Measurements from ENCODE around the gene PPARG. TPM values are rescaled to one million over a fixed set of nuclear protein-coding genes. Genes with fewer than 3 reads are reported as not detected.
A peak's percentile ranks its signal among the peaks of the same experiment; 100 is the strongest.

Gene PPARG
- total and polyA plus RNA-seq, 2 of the 13 experiments (the other 11 are each of a cell fraction or from before 2014, with no cell fraction given): 13.9 to 58.3 TPM

DNA sequence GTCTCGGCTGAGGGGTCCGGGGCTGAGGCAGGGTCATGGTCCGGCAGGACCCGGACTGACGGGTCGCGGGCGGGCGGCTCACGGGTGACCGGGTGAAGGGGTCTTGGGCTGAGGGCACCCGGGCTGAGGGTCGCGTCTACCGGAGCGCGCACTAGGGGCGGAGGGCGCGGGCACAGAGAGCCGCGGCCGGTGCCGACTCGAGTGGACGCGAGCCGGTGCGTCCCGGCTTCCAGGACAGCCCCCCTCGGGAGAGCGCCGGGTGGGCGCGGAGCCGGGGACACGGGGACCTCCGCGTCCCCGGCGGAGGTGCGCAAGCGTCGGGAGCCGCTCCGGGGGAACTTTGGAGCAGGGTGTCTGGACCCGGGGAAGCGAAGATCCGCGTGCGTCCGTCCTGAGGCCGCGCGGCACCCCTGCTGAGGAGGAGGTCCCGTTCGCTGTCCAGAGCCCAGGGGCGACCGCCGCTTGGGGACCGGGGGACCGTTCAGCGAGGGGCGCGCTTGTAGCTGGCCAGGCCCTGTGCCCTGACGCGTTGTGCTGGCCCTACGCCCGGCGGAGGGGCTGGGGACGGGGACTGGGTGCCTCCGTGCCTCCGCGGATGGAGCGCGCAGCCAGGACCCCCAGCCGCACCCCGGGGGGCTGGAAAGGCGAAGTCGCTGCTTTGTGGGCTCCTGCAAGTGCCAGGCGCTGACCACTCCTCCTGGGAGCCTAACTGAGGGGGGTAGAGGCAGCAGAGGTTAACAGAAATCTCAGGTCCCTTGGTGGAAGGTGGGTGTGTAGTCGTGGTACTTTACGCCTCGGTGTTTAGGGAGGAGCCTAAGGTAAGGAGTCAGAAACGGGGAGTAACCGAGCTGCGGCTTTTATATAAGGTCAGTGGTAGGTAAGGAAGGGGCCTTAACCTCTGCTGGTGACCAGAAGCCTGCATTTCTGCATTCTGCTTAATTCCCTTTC, at the start of gene PPARG (continued):
- TF ChIP-seq ZNF550 (CRISPR knock-in tag; IDR thresholded peaks at IDR 0.05; ENCODE audit: borderline replicate concordance) (0 out of 2 replicates have a peak, but pooled peaks have one; percentile 15), HNRNPK (IDR thresholded peaks at IDR 0.05; ENCODE audit: low read depth, low read length, poor library complexity, severe bottlenecking) (peak; percentile 64), THAP8 (CRISPR knock-in tag; IDR thresholded peaks at IDR 0.05; ENCODE audit: borderline replicate concordance) (no peak), ZNF124 (CRISPR knock-in tag; IDR thresholded peaks at IDR 0.05) (no peak), ZNF710 (CRISPR knock-in tag; IDR thresholded peaks at IDR 0.05; ENCODE audit: borderline replicate concordance) (no peak), SNAPC5 (CRISPR knock-in tag; IDR thresholded peaks at IDR 0.05; ENCODE audit: borderline replicate concordance) (no peak), CBX1 (IDR thresholded peaks at IDR 0.05; ENCODE audit: low read depth) (no peak), ZC3H4 (CRISPR knock-in tag; IDR thresholded peaks at IDR 0.05; ENCODE audit: borderline replicate concordance) (no peak), SMC3 (IDR thresholded peaks at IDR 0.05; ENCODE audit: low read length) (no peak), CEBPG (CRISPR knock-in tag; IDR thresholded peaks at IDR 0.05) (no peak), TAF1 (CRISPR knock-in tag; IDR thresholded peaks at IDR 0.05) (peak; percentile 60), ZNF800 (CRISPR knock-in tag; IDR thresholded peaks at IDR 0.05) (peak; percentile 81; the same call in 1 of the 2 replicates), ZBTB39 (CRISPR knock-in tag; IDR thresholded peaks at IDR 0.05) (no peak; the same call in 1 of the 2 replicates)
- TF ChIP-seq, protein P1, sequence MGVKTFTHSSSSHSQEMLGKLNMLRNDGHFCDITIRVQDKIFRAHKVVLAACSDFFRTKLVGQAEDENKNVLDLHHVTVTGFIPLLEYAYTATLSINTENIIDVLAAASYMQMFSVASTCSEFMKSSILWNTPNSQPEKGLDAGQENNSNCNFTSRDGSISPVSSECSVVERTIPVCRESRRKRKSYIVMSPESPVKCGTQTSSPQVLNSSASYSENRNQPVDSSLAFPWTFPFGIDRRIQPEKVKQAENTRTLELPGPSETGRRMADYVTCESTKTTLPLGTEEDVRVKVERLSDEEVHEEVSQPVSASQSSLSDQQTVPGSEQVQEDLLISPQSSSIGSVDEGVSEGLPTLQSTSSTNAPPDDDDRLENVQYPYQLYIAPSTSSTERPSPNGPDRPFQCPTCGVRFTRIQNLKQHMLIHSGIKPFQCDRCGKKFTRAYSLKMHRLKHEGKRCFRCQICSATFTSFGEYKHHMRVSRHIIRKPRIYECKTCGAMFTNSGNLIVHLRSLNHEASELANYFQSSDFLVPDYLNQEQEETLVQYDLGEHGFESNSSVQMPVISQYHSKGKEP (CRISPR knock-in tag; IDR thresholded peaks at IDR 0.05): no peak
- TF ChIP-seq, protein P2, sequence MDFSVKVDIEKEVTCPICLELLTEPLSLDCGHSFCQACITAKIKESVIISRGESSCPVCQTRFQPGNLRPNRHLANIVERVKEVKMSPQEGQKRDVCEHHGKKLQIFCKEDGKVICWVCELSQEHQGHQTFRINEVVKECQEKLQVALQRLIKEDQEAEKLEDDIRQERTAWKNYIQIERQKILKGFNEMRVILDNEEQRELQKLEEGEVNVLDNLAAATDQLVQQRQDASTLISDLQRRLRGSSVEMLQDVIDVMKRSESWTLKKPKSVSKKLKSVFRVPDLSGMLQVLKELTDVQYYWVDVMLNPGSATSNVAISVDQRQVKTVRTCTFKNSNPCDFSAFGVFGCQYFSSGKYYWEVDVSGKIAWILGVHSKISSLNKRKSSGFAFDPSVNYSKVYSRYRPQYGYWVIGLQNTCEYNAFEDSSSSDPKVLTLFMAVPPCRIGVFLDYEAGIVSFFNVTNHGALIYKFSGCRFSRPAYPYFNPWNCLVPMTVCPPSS (IDR thresholded peaks at IDR 0.05): no peak
- TF ChIP-seq, protein P3, sequence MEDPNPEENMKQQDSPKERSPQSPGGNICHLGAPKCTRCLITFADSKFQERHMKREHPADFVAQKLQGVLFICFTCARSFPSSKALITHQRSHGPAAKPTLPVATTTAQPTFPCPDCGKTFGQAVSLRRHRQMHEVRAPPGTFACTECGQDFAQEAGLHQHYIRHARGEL (CRISPR knock-in tag; IDR thresholded peaks at IDR 0.05): 0 out of 2 replicates have a peak, but pooled peaks have one; percentile 24

All from HepG2 (cell line).